HFF-Myc (cell line): ENCODE results near the gene DTX1.
A peak's percentile ranks its signal among the peaks of the same experiment; 100 is the strongest.

ENCODE experiments used
- DNase-seq: peaks from one replicate; pipeline ENCODE4 v3.0.0-alpha.2; 2011; ENCODE audit warnings: low read depth; ENCODE audit errors: extremely low read depth
- H3K4me3 ChIP-seq: replicated peaks from 2 replicates; pipeline ENCODE4 v1.5.1; 2011; ENCODE audit warnings: low read depth, mild to moderate bottlenecking, control low read depth, low read length
- TF ChIP-seq, protein P1 (sequence below): IDR thresholded peaks from 2 replicates; pipeline ENCODE4 v1.5.1; 2012; ENCODE audit warnings: mild to moderate bottlenecking, low read depth, low read length, control low read depth; ENCODE audit errors: missing control alignments

The DTX1 gene

DNA sequence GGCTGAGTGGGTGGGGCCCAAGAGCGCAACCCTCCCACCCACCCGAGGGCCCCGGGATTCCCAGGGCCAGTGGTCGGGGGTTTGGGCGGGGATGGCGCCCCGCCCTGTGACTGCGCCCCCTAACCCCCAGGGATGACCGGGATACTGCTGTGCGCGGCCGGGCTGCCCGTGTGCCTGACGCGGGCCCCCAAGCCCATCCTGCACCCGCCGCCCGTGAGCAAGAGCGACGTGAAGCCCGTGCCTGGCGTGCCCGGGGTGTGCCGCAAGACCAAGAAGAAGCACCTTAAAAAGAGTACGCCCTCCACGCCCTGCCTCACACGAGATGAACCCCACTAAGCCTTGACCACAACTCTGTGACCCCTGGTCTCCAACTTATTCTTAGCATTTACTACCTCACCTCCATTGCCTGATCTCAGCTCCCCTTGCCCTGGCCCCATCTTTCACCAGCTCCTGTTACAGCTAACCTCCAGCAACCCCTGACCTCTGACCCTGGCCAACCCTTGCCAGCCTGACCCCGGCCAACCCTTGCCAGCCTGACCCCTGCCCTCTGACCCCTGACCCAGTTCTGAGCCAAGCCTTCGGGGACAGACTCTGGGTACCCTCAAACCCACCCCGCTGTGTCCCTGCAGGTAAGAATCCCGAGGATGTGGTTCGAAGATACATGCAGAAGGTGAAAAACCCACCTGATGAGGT is 37.0 kb downstream of the DTX1 start:
- TF ChIP-seq, protein P1, sequence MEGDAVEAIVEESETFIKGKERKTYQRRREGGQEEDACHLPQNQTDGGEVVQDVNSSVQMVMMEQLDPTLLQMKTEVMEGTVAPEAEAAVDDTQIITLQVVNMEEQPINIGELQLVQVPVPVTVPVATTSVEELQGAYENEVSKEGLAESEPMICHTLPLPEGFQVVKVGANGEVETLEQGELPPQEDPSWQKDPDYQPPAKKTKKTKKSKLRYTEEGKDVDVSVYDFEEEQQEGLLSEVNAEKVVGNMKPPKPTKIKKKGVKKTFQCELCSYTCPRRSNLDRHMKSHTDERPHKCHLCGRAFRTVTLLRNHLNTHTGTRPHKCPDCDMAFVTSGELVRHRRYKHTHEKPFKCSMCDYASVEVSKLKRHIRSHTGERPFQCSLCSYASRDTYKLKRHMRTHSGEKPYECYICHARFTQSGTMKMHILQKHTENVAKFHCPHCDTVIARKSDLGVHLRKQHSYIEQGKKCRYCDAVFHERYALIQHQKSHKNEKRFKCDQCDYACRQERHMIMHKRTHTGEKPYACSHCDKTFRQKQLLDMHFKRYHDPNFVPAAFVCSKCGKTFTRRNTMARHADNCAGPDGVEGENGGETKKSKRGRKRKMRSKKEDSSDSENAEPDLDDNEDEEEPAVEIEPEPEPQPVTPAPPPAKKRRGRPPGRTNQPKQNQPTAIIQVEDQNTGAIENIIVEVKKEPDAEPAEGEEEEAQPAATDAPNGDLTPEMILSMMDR, result no peak
- no peak overlapping the region for H3K4me3 ChIP-seq
- no peak for DNase-seq

DNA sequence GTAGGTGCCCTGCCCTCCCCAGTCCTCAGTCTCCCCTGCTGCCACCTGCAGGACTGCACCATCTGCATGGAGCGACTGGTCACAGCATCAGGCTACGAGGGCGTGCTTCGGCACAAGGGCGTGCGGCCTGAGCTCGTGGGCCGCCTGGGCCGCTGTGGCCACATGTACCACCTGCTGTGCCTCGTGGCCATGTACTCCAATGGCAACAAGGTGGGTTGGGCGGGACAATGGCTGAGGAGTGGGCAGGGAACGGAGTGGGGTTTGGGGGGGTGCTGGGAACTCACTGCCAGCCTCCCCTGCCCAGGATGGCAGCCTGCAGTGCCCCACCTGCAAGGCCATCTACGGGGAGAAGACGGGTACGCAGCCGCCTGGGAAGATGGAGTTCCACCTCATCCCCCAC is 38.2 kb downstream of the DTX1 start:
- H3K4me3 ChIP-seq, result no peak overlapping the region
- DNase-seq, result no peak
- TF ChIP-seq, protein P1, result no peak

DNA sequence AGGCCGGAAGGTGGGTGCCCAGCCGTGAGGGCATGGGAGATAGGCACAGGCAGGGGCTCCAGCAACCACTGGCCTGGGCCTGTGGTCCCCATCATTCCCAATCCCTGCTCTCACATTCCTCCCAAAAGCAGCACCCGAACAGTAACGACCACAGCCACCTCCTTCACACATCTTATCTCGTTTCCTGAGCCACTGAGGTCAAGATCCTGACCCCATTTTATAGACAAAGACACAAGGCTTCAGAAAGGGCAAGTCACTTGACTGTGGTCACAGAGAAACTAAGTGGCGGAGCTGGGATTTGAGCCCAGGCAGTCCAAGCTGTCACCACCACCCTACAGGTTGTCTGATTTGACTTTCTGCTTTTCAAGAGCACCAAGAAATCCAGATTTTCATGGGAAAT is 38.9 kb downstream of the DTX1 start:
- H3K4me3 ChIP-seq, result no peak overlapping the region
- no peak for DNase-seq
- TF ChIP-seq, protein P1, result no peak

DNA sequence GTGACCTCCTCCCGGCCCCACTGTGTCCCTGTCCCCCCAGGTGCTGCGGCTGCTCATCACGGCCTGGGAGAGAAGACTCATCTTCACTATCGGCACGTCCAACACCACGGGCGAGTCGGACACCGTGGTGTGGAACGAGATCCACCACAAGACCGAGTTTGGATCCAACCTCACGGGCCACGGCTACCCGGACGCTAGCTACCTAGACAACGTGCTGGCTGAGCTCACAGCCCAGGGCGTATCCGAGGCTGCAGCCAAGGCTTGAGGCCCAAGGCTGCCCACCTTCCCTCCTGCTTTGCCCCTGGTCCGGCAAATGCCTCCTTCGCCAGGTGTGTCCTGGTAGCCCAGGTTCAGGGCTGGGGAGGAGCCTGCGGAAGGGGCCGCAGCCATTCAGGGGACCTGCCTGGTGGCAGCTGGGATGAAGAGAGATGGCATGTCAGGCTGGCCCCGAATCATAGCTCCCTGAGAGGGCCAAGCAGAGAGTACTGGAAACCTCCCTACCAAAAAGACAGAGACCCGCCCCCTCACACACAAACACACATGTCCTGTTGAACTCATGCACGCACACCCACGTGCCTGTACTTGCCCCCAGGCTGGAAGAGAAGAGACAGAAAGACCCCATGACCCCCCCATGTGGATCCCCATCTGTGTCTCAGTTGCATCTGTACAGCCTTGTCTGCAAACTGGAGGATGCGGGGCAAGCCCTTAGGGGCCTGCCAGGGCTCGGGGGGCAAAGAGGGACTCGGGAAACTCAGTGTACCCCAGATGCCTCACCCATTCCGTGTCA is 40.3 kb downstream of the DTX1 start:
- H3K4me3 ChIP-seq, result no peak overlapping the region
- no peak for DNase-seq
- TF ChIP-seq, protein P1, result no peak

DNA sequence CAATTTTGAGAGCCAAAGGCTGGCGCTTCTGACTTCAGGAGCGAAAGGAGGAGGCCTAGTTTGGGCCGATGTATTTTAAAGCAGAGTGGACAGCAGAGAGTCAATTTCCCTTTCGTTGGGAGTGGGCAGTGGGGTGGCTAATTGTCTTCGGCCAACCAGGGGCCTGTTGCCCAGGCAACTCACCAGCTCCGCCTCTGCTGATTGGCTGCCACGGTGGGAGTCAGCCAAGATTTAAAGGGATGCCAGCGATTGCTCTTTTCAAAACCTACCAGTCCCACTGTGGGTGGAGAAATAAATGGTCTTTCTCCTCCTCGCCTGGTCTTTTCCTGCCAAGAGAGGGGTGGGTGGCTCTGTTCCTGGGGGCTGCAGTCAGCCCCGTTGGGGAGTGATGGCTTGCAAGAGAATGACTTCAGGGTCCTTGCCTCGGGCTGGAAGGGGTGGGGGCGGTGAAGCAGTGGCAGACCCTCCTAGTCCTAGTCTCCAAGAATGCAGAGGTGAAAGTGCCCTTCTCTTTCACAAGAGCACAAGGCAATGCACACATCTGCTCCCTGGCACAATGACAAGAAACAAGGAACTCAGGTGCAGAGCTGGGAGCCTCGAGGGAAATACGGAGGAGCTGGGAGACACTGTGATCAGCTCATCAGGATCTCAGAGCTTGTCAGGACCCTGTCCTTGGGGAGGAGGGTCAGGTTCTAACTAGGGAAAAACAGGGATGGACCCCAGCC is 41.3 kb downstream of the DTX1 start:
- TF ChIP-seq, protein P1, result no peak
- no peak overlapping the region for H3K4me3 ChIP-seq
- DNase-seq, result no peak

DNA sequence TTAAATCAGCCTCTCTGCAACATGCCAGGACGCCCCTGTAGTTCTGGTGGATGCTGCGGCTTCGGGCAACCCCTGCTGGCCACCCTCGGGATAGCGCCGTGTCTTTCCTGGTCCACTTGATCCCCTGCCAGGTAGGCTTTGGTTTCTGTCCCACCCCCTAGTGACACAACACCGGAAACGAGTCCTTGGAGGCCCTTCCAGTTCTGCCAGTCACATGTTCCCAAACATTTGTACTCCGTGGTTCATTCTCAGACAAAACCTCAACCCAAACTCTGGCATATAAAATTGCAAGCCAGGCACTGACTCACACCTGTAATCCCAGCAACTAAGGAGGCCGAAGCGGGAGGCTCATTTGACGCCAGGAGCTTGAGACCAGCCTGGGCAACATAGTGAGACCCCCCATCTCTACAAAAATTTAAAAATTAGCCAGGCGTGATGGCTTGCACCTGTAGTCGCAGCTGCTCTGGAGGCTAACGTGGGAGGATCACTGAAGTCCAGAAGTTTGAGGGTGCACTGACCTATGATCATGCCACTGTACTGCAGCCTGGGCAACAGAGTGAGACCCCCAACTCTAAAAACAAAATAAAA is 42.0 kb downstream of the DTX1 start:
- no peak overlapping the region for H3K4me3 ChIP-seq
- TF ChIP-seq, protein P1, result peak; percentile 85
- DNase-seq, result peak; percentile 74
